Activated CD4-positive, alpha-beta T cell treated with anti-CD3 and anti-CD28 coated beads, Interleukin-10, Interleukin-2, amounts not matched to agents 100 ng/mL and 50 ng/mL, durations not matched to agents 16 hours and 8 hours (primary cell): ENCODE data around the gene DMRTA1.
"Not testable (repeated sequence)": the region's sequence is repeated elsewhere in the genome, so short reads cannot be mapped to it uniquely, and the experiment has no call there.

Experiments used
- DNase-seq: peaks from one replicate; pipeline ENCODE4 v3.0.0-alpha.2; 2020

Gene DMRTA1

DNA sequence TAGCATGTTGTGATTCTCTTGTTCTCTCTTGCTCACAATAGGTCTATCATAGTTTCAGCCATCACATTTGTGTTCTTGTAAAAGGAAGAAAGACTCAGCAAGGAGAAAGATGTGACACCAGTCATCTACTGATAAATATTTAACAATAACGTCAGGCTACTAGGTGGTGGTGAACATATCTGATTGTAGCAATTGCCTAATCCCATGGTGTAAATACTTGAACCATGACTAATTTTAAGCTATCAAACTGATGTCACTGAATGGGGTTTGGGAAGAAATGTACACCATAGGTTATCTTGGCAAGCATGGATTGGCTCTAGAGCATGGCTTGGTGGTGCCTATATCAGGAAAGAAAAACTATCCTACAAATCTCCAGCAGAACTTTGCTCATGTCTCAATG lies 16.6 kb downstream of the DMRTA1 start:
- DNase-seq: no peak

DNA sequence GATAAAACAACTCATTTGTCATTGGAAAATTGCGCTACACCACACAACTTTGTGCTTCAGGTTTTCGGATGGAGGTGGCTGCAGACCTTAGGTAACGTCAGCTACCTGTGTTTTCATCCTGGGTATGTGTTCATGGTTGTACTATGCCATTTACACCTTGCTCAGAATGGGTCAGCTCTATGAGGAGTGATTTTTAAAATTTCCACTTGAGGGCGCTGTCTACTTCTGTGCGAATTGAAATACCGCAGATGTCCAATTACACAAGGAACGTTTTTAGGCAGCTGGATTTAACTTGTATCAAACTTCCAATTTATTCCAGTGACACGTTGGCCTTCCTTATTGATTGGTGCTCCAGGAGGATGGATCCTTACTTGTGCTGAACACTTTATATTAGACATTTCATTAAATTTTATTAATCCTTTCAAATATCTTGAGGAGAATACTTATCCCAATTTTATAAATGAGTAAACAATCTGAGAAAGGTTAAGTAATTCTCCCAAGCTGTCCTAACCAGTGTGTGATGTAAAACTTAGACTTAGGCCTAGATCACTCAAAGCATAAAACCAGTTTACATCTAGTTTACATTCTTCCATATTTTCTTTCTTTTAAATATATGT lies 23.4 kb downstream of the DMRTA1 start:
- peak; percentile 50 for DNase-seq

DNA sequence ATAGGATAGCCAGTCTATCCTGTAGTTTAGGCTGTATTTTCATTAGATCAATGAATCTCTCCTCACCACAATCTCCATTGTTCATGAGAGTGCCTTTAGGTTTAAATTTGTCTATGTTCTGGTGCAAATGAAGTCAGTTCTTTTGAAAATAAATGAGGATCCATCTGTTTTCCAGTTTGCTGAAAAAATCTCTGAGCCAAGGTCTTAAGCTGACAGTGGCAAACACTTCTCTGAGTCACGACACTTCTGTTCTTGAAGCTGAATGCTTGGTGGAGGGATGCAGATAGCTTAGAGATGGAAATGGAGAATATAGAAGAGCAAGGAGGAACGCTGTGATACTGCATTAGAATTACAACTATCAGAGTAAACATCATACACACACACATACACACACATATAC lies 34.9 kb downstream of the DMRTA1 start:
- DNase-seq: no peak

DNA sequence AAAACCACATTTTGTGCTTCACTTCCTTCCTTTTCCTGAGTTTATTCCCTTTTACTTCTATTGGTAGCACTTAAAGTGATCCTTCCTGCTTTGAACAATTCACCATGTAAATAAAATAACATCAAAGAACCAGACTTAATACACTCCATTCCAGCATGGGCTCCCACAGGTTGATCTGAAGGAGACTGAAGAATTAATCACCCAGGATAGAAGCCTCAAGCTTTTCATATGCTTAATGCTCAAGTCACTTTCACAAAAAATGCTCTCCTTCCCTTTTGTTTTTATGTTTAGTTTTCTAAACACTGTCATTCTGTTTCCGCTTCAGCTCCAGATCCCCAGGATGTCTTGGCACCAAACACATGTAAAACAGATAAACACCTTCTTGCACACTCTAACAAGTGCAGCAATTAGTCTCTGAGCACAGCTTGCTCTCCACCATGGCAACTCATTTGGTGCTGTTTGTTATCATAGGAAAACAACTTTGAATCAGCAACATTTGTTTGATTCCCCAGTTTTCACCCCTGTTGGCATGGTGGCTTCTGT lies 37.0 kb downstream of the DMRTA1 start:
- DNase-seq: no peak

DNA sequence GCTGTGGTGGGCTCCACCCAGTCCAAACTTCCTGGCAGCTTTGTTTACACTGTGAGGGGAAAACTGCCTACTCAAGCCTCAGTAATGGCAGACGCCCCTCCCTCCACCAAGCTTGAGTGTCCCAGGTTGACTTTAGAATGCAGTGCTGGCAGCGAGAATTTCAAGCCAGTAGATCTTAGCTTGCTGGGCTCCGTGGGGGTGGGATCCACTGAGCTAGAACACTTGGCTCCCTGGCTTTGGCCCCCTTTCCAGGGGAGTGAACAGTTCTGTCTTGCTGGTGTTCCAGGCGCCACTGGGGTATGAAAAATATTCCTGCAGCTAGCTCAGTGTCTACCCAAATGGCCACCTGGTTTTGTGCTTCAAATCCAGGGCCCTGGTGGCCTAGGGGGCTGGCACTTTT lies 49.6 kb downstream of the DMRTA1 start:
- not testable (repeated sequence) for DNase-seq
